Body of pancreas (tissue), 4 donors: ENCODE results near the gene CRYBG2.

Experiments
- POLR2A ChIP-seq, 3 donors: fragments of 450-650 bp; IDR thresholded peaks; one replicate each; pipeline ENCODE4 v1.6.1; 2016; ENCODE audit warnings: antibody characterized with exemption in 3 of 3, mild to moderate bottlenecking in 2 of 3
- TF ChIP-seq, protein P1 (sequence below), 7 experiments: fragments of 450-650 bp in 4 of 7; fragments of 200-600 bp in 3 of 7; sonication (generic) in 3 of 7; IDR thresholded peaks; one replicate each; pipeline ENCODE4 v1.5.1; 2016 to 2019; ENCODE audit warnings: antibody characterized with exemption in 7 of 7

DNA sequence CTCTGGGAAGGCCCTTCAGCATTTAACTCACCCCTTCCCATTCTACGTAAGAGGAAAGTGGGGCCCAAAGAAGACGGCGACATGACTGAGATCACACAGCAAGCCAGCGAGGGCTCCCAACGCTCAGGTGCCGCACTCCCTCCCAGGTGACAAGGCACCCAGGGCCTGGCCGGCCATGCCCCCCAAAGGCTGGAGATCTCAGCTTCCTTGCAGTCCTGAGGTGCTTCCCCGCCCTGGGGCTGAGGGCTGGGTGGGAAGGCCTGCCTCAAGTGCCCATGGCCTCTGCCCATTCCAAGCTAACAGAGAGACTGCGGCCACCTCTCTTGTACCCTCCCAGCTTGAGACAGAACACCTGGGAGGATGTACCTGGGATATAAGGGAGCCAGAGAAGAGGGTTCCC, 1.0 kb upstream of the CRYBG2 start:
- TF ChIP-seq, protein P1, sequence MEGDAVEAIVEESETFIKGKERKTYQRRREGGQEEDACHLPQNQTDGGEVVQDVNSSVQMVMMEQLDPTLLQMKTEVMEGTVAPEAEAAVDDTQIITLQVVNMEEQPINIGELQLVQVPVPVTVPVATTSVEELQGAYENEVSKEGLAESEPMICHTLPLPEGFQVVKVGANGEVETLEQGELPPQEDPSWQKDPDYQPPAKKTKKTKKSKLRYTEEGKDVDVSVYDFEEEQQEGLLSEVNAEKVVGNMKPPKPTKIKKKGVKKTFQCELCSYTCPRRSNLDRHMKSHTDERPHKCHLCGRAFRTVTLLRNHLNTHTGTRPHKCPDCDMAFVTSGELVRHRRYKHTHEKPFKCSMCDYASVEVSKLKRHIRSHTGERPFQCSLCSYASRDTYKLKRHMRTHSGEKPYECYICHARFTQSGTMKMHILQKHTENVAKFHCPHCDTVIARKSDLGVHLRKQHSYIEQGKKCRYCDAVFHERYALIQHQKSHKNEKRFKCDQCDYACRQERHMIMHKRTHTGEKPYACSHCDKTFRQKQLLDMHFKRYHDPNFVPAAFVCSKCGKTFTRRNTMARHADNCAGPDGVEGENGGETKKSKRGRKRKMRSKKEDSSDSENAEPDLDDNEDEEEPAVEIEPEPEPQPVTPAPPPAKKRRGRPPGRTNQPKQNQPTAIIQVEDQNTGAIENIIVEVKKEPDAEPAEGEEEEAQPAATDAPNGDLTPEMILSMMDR (IDR thresholded peaks at IDR 0.05) = no peak
- no peak for TF ChIP-seq POLR2A (IDR thresholded peaks at IDR 0.05)
